Brain microvascular endothelial cell (primary cell): ENCODE measurements around the gene CYB5R3.
"Not testable (repeated sequence)": the region's sequence is repeated elsewhere in the genome, so short reads cannot be mapped to it uniquely, and the experiment has no call there.

ENCODE experiments used
- DNase-seq: peaks from one replicate; pipeline ENCODE4 v3.0.0-alpha.2; 2020
- H3K27ac ChIP-seq: fragments of 250-450 bp; sonication (Bioruptor Pico); 2 replicates; pipeline ENCODE4 v1.5.1; 2020; ENCODE audit warnings: mild to moderate bottlenecking, moderate library complexity
- H3K27me3 ChIP-seq: fragments of 250-450 bp; sonication (Bioruptor Pico); replicated peaks from 2 replicates; pipeline ENCODE4 v1.5.1; 2020; ENCODE audit warnings: mild to moderate bottlenecking
- H3K36me3 ChIP-seq: fragments of 250-450 bp; sonication (Bioruptor Pico); replicated peaks from 2 replicates; pipeline ENCODE4 v1.5.1; 2020; ENCODE audit warnings: mild to moderate bottlenecking
- H3K4me3 ChIP-seq: 2 replicates; pipeline ENCODE4 v1.5.1; 2011; ENCODE audit warnings: low read depth, mild to moderate bottlenecking, control low read depth, low read length, moderate library complexity
- CTCF ChIP-seq: IDR thresholded peaks from 2 replicates; pipeline ENCODE4 v1.5.1; 2011; ENCODE audit warnings: low read depth, mild to moderate bottlenecking, moderate library complexity, low read length, control low read depth, inconsistent platforms; ENCODE audit errors: missing control alignments
- in situ Hi-C: cut with HindIII; loops from 2 replicates; pipeline ENCODE4 v1.10.0; 2017; ENCODE audit warnings: low sequenced_read_pairs, low pct_ligation_motif_present

The CYB5R3 gene

GRCh38 chr22:42581762-42582716, 67.2 kb downstream of the CYB5R3 start:
- H3K36me3 ChIP-seq: peaks cover 36% of the 10 kb centered on the region
- H3K4me3 ChIP-seq: peak overlapping the region; percentile 66
- no peaks in the 10 kb centered on the region for H3K27me3 ChIP-seq
- DNase-seq: peak; percentile 41
- no peak for TF ChIP-seq CTCF
- in situ Hi-C loops: no loop called here
- peak overlapping the region; percentile 24 for H3K27ac ChIP-seq

DNA sequence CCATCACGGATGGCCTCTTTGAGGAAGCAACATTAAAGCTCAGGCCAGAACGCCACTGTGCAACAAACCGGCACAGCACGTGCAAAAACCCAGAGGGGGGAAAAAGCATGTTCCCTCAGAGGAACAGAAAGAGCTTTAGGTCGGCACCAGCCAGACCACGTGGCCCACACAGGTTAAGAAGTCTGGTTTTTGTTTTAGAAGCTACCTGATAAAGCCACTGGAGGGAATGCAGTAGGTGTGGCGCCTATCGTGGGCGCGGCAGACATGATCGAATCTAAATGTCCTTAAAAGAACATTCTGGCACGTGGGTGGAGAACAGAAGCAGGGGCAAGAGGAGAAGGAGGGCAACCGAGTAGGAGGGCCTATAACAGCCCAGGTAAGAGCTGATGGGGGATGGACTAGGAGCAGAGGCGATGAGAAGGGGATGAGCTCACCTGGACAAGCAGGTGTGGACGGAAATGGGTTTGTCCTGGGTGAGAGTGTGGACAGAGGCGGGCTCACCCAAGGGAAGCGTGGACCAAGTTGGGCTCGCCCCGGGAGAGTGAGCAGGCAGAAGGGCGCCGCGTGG, 67.9 kb downstream of the CYB5R3 start:
- H3K4me3 ChIP-seq: peak overlapping the region; percentile 66
- H3K27me3 ChIP-seq: not testable (repeated sequence)

GRCh38 chr22:42580040-42580439, 69.2 kb downstream of the CYB5R3 start:
- in situ Hi-C loops, H3K27me3 ChIP-seq, H3K27ac ChIP-seq, H3K4me3 ChIP-seq, DNase-seq: not testable (repeated sequence)
- peaks cover 18% of the 10 kb centered on the region for H3K36me3 ChIP-seq

More for the DNA sequence above, 67.9 kb downstream of the CYB5R3 start:
- in situ Hi-C loops, H3K27ac ChIP-seq, DNase-seq: not testable (repeated sequence)
- H3K36me3 ChIP-seq: peaks cover 28% of the 10 kb centered on the region

GRCh38 chr22:42577623-42578240, 71.5 kb downstream of the CYB5R3 start:
- Histone ChIP-seq H3K36me3 (peaks cover 6% of the 10 kb centered on the region), H3K27me3 (no peaks in the 10 kb centered on the region)

DNA sequence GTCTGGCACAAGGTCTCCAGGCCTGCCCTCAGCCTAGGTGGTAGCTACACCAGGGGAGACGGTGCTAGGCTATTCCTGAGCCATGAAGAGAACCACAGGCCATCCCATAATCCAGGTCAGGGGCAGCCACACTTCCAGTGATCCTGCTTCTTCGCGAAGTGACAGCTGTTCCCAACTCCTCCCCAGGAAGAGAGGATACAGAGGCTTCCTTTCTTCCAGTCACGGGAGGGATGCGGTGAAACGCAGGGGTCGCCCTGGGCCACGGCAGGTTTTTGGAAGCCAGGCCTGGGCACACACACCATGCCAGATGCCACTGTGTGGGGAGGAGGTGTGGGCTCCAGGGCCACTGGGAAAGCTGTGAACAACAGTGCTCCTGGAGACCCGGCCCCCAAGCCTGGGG, 72.1 kb downstream of the CYB5R3 start:
- in situ Hi-C loops, H3K27me3 ChIP-seq, DNase-seq, H3K4me3 ChIP-seq, H3K36me3 ChIP-seq, H3K27ac ChIP-seq: not testable (repeated sequence)

More at GRCh38 chr22:42577623-42578240, 71.5 kb downstream of the CYB5R3 start:
- Histone ChIP-seq H3K4me3 (no peak overlapping the region), H3K27ac (no peak overlapping the region)
- no peak for DNase-seq
- in situ Hi-C loops: no loop called here
- no peak for TF ChIP-seq CTCF

DNA sequence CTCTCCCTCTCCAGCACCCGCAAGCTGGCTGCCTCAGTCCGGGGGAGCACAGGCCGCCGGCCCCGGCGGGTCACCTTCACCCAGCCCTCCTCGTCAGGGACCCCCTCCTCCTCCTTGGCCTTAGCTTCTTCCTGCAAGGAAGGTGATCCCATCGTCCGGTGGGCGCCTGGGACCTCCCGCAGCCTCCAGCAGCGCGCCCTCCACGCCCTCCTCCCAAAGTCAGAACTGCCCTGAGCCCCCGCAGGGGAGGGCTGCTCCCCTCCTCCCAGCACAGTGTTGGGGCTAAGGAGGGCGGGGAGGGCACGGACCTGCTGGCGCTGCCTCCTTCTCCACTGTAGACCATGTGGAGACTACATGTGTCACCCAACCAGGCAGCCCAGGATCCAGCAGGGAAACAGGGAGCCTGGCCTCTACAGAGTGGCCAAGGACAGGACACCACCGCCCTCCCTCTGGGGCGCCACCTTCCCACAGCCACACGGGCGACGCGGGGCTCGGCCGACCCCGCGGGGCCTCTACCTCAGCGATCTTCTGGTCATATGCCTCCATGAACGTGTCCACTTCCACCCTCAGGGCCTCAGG, 73.1 kb downstream of the CYB5R3 start:
- H3K4me3 ChIP-seq, in situ Hi-C loops, DNase-seq, H3K27ac ChIP-seq, H3K36me3 ChIP-seq, H3K27me3 ChIP-seq: not testable (repeated sequence)

- H3K27ac ChIP-seq, H3K36me3 ChIP-seq, H3K4me3 ChIP-seq, in situ Hi-C loops, H3K27me3 ChIP-seq, DNase-seq: not testable (repeated sequence)
These were observed 74.7 kb downstream of the CYB5R3 start for GRCh38 chr22:42574468-42574867.

DNA sequence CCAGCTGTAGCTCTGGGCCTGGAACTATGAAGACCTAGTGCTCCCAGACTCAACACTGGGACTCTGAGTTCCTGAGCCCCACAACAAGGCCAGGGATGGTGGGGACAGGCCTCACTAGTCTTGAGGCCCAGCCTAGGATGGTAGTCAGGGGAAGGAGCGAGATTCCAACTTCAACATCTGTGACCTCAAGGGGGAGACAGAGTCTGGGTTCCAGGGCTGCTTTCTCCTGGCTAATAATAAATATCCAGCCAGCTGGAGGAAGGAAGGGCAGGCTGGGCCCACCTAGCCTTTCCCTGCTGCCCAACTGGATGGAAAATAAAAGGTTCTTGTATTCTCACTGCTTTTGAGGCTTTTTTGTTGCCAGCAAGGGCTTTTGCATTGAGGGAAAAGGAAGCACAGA, 75.1 kb downstream of the CYB5R3 start:
- H3K27me3 ChIP-seq, H3K36me3 ChIP-seq, DNase-seq, H3K27ac ChIP-seq, in situ Hi-C loops, H3K4me3 ChIP-seq: not testable (repeated sequence)

GRCh38 chr22:42571068-42571467, 78.1 kb downstream of the CYB5R3 start:
- in situ Hi-C loops, H3K36me3 ChIP-seq, DNase-seq, H3K27ac ChIP-seq, H3K4me3 ChIP-seq, H3K27me3 ChIP-seq: not testable (repeated sequence)

DNA sequence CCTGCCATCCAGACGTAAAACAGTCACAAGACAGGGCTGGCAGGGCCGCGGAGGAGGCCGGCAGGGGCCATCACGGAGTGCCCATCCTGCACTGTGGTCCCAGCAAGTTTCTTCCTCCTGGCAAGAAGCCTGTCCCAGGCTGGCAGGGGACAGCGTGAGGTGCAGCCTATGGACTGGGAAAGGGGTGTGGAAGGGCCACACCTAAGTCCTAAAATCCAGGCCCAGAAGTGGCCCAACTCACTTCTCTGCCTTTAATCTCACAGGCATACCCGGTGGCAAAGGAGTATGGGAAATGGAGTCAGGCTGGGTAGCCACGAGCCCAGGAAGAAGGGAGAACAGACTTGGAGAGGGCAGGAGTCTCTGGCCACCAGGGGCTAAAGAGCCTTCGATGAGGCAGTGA, 78.6 kb downstream of the CYB5R3 start:
- H3K27me3 ChIP-seq, H3K27ac ChIP-seq, H3K4me3 ChIP-seq, H3K36me3 ChIP-seq, DNase-seq, in situ Hi-C loops: not testable (repeated sequence)

- H3K27ac ChIP-seq, H3K36me3 ChIP-seq, H3K4me3 ChIP-seq, DNase-seq, H3K27me3 ChIP-seq, in situ Hi-C loops: not testable (repeated sequence)
These were observed 81.2 kb downstream of the CYB5R3 start for GRCh38 chr22:42567950-42568349.
